Prostate gland (tissue), 2 donors: ENCODE data around the gene LENG8.

Source experiments
- POLR2A ChIP-seq: fragments of 450-650 bp; IDR thresholded peaks from one replicate; pipeline ENCODE4 v1.6.1; 2016; ENCODE audit warnings: antibody characterized with exemption, mild to moderate bottlenecking
- POLR2AphosphoS5 ChIP-seq: sonication (generic); formaldehyde crosslinking; IDR thresholded peaks from one replicate; pipeline ENCODE4 v1.6.1; 2017; ENCODE audit warnings: antibody characterized with exemption
- TF ChIP-seq, protein P1 (sequence below), 4 experiments: fragments of 200-600 bp in 2 of 4; fragments of 450-650 bp in 2 of 4; sonication (generic) in 2 of 4; IDR thresholded peaks; 1 replicate in 3 of 4; 2 replicates in 1 of 4; pipeline ENCODE4 v1.5.1; 2016 to 2019; ENCODE audit warnings: antibody characterized with exemption in 4 of 4, mild to moderate bottlenecking in 2 of 4, moderate library complexity in 2 of 4

DNA sequence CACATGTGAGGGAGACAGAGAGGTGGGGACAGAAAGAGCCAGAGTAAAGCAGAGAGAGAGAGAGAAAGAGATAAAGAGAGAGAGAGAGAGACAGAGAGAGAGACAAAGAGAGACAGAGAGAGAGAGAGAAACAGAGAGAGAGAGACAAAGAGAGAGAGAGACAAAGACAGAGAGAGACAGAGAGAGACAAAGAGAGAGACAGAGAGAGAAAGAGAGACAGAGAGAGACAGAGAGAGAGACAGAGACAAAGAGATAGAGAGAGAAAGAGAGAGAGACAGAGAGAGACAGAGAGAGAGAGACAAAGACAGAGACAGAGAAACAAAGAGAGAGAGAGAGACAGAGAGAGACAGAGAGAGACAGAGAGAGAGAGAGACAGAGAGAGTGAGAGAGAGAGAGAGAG is 38.0 kb upstream of the LENG8 start:
- TF ChIP-seq, protein P1, sequence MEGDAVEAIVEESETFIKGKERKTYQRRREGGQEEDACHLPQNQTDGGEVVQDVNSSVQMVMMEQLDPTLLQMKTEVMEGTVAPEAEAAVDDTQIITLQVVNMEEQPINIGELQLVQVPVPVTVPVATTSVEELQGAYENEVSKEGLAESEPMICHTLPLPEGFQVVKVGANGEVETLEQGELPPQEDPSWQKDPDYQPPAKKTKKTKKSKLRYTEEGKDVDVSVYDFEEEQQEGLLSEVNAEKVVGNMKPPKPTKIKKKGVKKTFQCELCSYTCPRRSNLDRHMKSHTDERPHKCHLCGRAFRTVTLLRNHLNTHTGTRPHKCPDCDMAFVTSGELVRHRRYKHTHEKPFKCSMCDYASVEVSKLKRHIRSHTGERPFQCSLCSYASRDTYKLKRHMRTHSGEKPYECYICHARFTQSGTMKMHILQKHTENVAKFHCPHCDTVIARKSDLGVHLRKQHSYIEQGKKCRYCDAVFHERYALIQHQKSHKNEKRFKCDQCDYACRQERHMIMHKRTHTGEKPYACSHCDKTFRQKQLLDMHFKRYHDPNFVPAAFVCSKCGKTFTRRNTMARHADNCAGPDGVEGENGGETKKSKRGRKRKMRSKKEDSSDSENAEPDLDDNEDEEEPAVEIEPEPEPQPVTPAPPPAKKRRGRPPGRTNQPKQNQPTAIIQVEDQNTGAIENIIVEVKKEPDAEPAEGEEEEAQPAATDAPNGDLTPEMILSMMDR (IDR thresholded peaks at IDR 0.05), result no peak
- TF ChIP-seq POLR2AphosphoS5, result no peak
- no peak for TF ChIP-seq POLR2A
